SH-SY5Y (cell line): Measurements from ENCODE around the gene ARFGEF3.

Source experiments
- GATA2 ChIP-seq: IDR thresholded peaks from 2 replicates; pipeline ENCODE4 v1.6.1; 2011; ENCODE audit warnings: mild to moderate bottlenecking, low read depth, low read length
- GATA3 ChIP-seq: IDR thresholded peaks from 2 replicates; pipeline ENCODE4 v1.6.1; 2011; ENCODE audit warnings: low read depth, mild to moderate bottlenecking, low read length, moderate library complexity

- TF ChIP-seq GATA2 (no peak), GATA3 (no peak)
Observed at GRCh38 chr6:138211048-138211581, 49.4 kb downstream of the ARFGEF3 start.
